Activated CD8-positive, alpha-beta T cell treated with anti-CD3 and anti-CD28 coated beads for 36 hours (primary cell): ENCODE results near the gene EPB41L5. TPM values are rescaled to one million over a fixed set of nuclear protein-coding genes. Genes with fewer than 3 reads are reported as not detected.
A peak's percentile ranks its signal among the peaks of the same experiment; 100 is the strongest.

Experiments
- ATAC-seq: fragments of 200-7000 bp; cut with Tn5 transposase; one replicate; pipeline ENCODE4 v1.10.0; 2021; ENCODE audit warnings: mild to moderate bottlenecking, moderate library complexity
- CTCF ChIA-PET: fragments of 350-600 bp; sonication (Branson Sonifier 250); formaldehyde crosslinking; loops from one replicate; lab custom pipeline; 2021; ENCODE audit warnings: antibody characterized with exemption; lab: Charles Lee
- POLR2A ChIA-PET: fragments of 350-600 bp; sonication (Branson Sonifier 250); formaldehyde crosslinking; loops from one replicate; lab custom pipeline; 2021; ENCODE audit warnings: antibody characterized with exemption; lab: Charles Lee
- DNase-seq: peaks from one replicate; pipeline ENCODE4 v3.0.0-alpha.2; 2020
- H3K27ac Mint-ChIP-seq: one replicate; pipeline ENCODE4 v1.8.0; 2021; ENCODE audit warnings: mild to moderate bottlenecking, mixed read lengths
- H3K27me3 Mint-ChIP-seq: one replicate; pipeline ENCODE4 v1.8.0; 2021; ENCODE audit warnings: mixed read lengths
- H3K36me3 Mint-ChIP-seq: one replicate; pipeline ENCODE4 v1.8.0; 2021; ENCODE audit warnings: low read depth, mixed read lengths
- H3K4me1 Mint-ChIP-seq: one replicate; pipeline ENCODE4 v1.8.0; 2021; ENCODE audit warnings: low read depth, mixed read lengths
- H3K4me3 Mint-ChIP-seq: one replicate; pipeline ENCODE4 v1.8.0; 2021; ENCODE audit warnings: mild to moderate bottlenecking, moderate library complexity, mixed read lengths
- H3K9me3 Mint-ChIP-seq: one replicate; pipeline ENCODE4 v1.8.0; 2021; ENCODE audit warnings: mixed read lengths
- intact Hi-C: fragments of 100-400 bp; cut with micrococcal nuclease; formaldehyde crosslinking; loops from one replicate; pipeline ENCODE4 v1.10.0; 2022
- total RNA-seq, 2 experiments: library from RNA; stranded (reverse); gene quantifications; one replicate each; pipeline ENCODE4 v1.2.3, GENCODE V29; 2021
- TF ChIP-seq, protein P1 (sequence below): fragments of 200-600 bp; IDR thresholded peaks from one replicate; pipeline ENCODE4 v1.8.0; 2022; ENCODE audit warnings: antibody characterized with exemption, mild to moderate bottlenecking

The EPB41L5 gene
- total RNA-seq, 2 experiments from 2014 or later, result 3.9 TPM

DNA sequence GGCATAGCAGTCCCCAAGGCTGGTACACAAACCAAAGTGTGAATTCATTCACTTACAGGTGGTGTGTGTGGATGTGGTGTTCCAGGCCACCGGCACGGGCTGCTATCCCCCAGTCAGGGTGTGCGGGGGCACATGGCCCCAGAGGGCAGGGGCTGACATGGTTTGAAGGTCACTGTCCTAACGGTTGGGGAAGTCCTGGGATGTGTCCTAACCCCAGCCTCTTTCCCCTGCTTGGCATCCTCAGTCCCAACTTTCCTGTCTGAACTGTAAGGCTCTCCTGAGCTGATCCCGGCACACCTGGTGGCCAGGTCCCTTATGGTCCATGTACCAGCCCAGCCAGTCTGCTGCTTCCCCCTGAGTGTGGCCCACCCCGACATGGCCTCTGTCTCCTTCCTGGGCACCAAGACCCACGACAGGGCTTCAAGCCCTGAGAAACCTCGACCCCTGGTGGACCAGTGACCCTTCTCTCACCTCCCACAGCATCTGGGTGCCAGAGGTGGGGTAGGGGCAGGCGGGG lies 212.7 kb downstream of the EPB41L5 start:
- CTCF ChIA-PET, result interaction anchor here (1.3 to 1.7 kb wide), 3 partner anchors 7 to 87 kb away, joined by 4 to 7 read pairs (median 5); no protein-coding TSS in a partner anchor
- H3K27me3 Mint-ChIP-seq, result no peaks in the 10 kb centered on the region
- H3K36me3 Mint-ChIP-seq, result peaks cover 22% of the 10 kb centered on the region
- peaks cover 64% of the 10 kb centered on the region for H3K4me1 Mint-ChIP-seq
- POLR2A ChIA-PET, result interaction anchor here (0.9 to 1.5 kb wide), 3 partner anchors 15 to 469 kb away, joined by 3 read pairs; partner anchors contain the start of gene RALB
- TF ChIP-seq, protein P1, sequence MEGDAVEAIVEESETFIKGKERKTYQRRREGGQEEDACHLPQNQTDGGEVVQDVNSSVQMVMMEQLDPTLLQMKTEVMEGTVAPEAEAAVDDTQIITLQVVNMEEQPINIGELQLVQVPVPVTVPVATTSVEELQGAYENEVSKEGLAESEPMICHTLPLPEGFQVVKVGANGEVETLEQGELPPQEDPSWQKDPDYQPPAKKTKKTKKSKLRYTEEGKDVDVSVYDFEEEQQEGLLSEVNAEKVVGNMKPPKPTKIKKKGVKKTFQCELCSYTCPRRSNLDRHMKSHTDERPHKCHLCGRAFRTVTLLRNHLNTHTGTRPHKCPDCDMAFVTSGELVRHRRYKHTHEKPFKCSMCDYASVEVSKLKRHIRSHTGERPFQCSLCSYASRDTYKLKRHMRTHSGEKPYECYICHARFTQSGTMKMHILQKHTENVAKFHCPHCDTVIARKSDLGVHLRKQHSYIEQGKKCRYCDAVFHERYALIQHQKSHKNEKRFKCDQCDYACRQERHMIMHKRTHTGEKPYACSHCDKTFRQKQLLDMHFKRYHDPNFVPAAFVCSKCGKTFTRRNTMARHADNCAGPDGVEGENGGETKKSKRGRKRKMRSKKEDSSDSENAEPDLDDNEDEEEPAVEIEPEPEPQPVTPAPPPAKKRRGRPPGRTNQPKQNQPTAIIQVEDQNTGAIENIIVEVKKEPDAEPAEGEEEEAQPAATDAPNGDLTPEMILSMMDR, result no peak
- ATAC-seq (no peak), DNase-seq (no peak)
- H3K9me3 Mint-ChIP-seq, result peaks cover 13% of the 10 kb centered on the region
- H3K27ac Mint-ChIP-seq, result no peak overlapping the region
- intact Hi-C loops, result no loop called here
- no peak overlapping the region for H3K4me3 Mint-ChIP-seq

DNA sequence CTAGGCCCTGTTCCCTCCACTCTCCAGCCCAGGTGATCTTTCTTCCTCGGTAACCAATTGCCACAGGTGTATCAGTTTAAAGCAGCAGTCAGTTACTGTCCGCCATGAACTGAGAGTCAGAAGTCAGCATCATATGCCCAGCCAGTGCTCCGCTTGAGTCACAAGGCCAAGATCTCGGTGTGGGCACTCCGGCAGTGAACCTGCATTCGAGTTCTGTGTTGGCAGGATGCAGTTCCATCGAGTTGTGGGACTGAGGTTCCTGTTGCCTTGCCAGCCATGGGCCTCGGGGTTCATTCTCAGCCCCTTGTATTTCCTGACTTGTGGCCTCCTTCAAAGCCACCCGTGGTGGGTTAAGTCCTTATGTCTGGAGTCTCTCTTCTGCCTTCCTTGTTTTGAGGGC lies 213.4 kb downstream of the EPB41L5 start:
- H3K27me3 Mint-ChIP-seq, result no peaks in the 10 kb centered on the region
- CTCF ChIA-PET, result interaction anchor here (0.9 kb wide), 1 partner anchor 79 kb away, joined by 3 read pairs; no protein-coding TSS in a partner anchor
- POLR2A ChIA-PET, result no interaction called here
- H3K9me3 Mint-ChIP-seq, result peaks cover 9% of the 10 kb centered on the region
- TF ChIP-seq, protein P1, result no peak
- intact Hi-C loops, result no loop called here
- ATAC-seq (no peak), DNase-seq (no peak)
- peaks cover 64% of the 10 kb centered on the region for H3K4me1 Mint-ChIP-seq
- H3K36me3 Mint-ChIP-seq, result peaks cover 15% of the 10 kb centered on the region
- no peak overlapping the region for H3K4me3 Mint-ChIP-seq
- no peak overlapping the region for H3K27ac Mint-ChIP-seq

DNA sequence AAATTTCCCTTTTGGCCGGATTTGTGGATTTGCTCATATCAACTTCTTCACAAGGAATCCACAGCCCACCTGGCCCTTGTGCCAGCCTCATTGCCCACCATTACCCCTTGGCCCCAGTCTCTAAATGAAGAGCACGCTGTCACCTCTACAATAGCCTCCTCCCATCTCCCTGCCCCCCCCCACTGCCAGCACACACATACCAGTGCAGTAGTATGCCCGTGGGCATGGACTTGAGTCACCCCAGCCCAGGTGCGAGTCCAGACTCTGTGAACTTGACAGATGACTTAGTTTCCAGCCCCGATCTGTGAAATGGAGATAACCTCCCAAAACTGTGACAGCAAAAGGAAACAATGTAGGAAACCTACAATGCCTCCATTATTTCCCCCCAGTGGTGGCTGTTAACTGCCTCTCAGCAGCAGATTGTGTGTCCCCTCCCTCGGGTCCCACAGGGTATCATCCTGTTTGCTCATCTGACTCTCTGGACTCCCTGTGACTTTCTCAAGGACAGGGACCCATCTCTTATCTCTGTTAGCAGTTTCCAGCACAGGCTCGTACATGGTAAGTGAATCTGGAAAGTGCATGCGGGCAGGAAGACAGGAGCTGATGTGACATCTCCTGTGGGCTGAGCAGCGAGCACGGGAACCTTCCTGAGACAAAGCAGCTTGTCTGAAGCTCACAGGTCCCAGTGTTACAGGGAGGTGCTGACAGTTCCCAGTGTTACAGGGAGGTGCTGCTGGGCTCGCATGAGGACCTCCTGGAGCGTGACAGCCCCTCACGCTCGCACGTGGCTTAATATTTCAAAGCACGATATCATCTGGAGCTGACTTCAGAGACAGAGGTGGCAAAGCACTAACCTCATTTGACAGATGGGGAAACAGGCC lies 214.5 kb downstream of the EPB41L5 start:
- ATAC-seq (no peak), DNase-seq (peak; percentile 54)
- CTCF ChIA-PET, result interaction anchor here (1.0 to 1.5 kb wide), 4 partner anchors 52 to 86 kb away, joined by 3 to 4 read pairs (median 4); no protein-coding TSS in a partner anchor
- Mint-ChIP-seq H3K4me1 (peaks cover 62% of the 10 kb centered on the region), H3K9me3 (peaks cover under 1% of the 10 kb centered on the region), H3K27ac (peak overlapping the region; percentile 7), H3K4me3 (no peak overlapping the region), H3K36me3 (peaks cover 5% of the 10 kb centered on the region), H3K27me3 (no peaks in the 10 kb centered on the region)
- POLR2A ChIA-PET, result interaction anchor here (0.7 kb wide), 1 partner anchor 275 kb away, joined by 3 read pairs; no protein-coding TSS in a partner anchor
- TF ChIP-seq, protein P1, result no peak
- intact Hi-C loops, result no loop called here

DNA sequence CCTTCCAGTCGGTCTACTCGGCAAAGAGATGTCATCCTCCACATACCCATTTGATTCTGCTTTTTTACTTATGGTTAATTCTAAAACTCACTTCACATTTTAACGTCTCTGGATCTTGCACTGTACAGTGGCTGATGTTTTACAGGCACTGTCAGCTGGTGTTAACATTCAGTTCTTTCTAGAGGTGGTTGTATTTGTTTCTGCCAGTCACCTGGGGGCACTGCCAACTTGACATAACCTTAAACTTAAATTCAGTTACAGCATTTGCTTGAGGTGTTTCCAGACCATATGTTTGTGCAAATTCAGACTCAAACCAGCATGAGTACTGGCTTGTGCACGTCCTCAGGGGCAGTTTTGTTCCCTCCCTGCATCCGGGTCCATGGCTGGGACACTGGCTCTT lies 215.6 kb downstream of the EPB41L5 start:
- Mint-ChIP-seq H3K4me3 (no peak overlapping the region), H3K27me3 (no peaks in the 10 kb centered on the region), H3K4me1 (peaks cover 72% of the 10 kb centered on the region), H3K27ac (no peak overlapping the region), H3K9me3 (no peaks in the 10 kb centered on the region), H3K36me3 (no peaks in the 10 kb centered on the region)
- no peak for ATAC-seq
- ChIA-PET POLR2A (interaction anchor here (0.8 kb wide), 1 partner anchor 43 kb away, joined by 3 read pairs; no protein-coding TSS in a partner anchor), CTCF (interaction anchor here (1.0 to 1.5 kb wide), 4 partner anchors 51 to 85 kb away, joined by 3 to 4 read pairs (median 4); no protein-coding TSS in a partner anchor)
- TF ChIP-seq, protein P1, result no peak
- intact Hi-C loops, result no loop called here
- no peak for DNase-seq

Other genes starting within 250 kb of the EPB41L5 start
- gene TMEM185B, start 210.3 kb downstream of the EPB41L5 start, total RNA-seq, result 10 to 100 TPM; 16.7 to 17.2 TPM
- gene RALB, start 239.8 kb downstream of the EPB41L5 start, total RNA-seq, result 10 to 100 TPM; 16.7 to 17.6 TPM